ENCODE measurements around the gene CBX4. TPM values are rescaled to one million over a fixed set of nuclear protein-coding genes. Genes with fewer than 3 reads are reported as not detected.

CBX4 gene
- total and polyA plus RNA-seq, 2 of the 13 experiments (the other 11 are each of a cell fraction or from before 2014, with no cell fraction given), result 25.8 to 50.8 TPM

DNA sequence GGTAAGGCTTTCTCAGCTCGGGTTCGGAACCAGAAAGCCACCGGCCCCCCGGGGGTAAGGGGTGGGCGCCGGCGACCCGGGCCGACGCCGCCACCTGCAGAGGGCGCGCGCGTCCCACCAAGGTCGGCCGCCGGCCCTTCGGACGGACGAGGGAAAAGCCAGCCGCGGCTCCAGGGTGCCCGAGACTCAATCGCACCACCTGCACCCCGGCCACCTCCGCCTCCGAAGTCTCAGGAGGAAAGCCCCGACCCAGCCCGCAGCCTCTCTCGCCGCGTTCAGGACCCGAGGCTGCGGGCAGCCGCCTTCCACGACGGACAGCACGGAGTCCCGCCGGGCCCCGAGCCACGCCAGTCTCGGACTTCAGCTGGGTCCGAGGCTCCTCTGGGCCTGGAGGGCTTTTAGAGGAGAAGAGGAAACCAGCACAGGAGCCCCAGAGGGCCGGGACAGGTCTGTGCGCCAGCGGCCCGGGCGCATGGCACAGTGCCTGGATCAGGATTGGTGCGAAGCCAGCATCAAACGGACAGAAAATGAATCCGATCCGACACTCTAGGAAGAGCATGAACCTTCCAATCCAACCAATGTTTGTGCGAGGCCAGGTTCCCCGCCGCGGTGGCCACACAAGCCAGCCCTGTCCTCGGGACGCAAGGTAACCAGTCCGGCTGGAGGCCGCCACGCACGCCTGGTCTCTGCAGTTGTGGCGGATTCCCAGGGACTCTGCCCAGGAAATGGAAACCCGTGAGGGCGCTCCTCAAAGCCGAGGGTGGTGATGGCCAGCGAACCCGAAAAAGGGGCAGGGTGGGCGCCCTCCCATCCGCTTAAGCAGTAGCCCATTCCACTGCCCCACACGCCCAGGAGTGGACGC lies 49.1 kb downstream of the CBX4 start (continued):
- TF ChIP-seq ZNF180 (CRISPR knock-in tag; IDR thresholded peaks at IDR 0.05; ENCODE audit: borderline replicate concordance, low read depth) (no peak), ZMYM3 (CRISPR knock-in tag; IDR thresholded peaks at IDR 0.05) (no peak), ZNF720 (CRISPR knock-in tag; IDR thresholded peaks at IDR 0.05) (no peak), NONO (IDR thresholded peaks at IDR 0.05) (no peak), NONO (CRISPR knock-in tag; conservative IDR thresholded peaks at IDR 0.05) (no peak), HNRNPH1 (optimal IDR thresholded peaks at IDR 0.05; ENCODE audit: low read depth, low read length) (no peak), ZNF510 (CRISPR knock-in tag; IDR thresholded peaks at IDR 0.05; ENCODE audit: low read depth) (no peak), MZF1 (CRISPR knock-in tag; IDR thresholded peaks at IDR 0.05; ENCODE audit: borderline replicate concordance) (no peak), ZNF230 (CRISPR knock-in tag; IDR thresholded peaks at IDR 0.05) (no peak), KDM4B (CRISPR knock-in tag; IDR thresholded peaks at IDR 0.05) (no peak), HINFP (CRISPR knock-in tag; IDR thresholded peaks at IDR 0.05; ENCODE audit: low read depth) (no peak), SMC3 (IDR thresholded peaks at IDR 0.05; ENCODE audit: low read length) (peak; percentile 37; the same call in 1 of the 2 replicates), ZNF362 (CRISPR knock-in tag; IDR thresholded peaks at IDR 0.05; ENCODE audit: borderline replicate concordance) (no peak), ZNF224 (CRISPR knock-in tag; IDR thresholded peaks at IDR 0.05) (no peak), KMT2B (CRISPR knock-in tag; IDR thresholded peaks at IDR 0.05) (no peak), ZHX2 (IDR thresholded peaks at IDR 0.05; ENCODE audit: low read depth) (no peak; the same call in 1 of the 2 replicates), ZHX2 (CRISPR knock-in tag; IDR thresholded peaks at IDR 0.05; ENCODE audit: borderline replicate concordance) (no peak), ZFY (CRISPR knock-in tag; IDR thresholded peaks at IDR 0.05) (peak; percentile 51), ZNF737 (CRISPR knock-in tag; IDR thresholded peaks at IDR 0.05; ENCODE audit: borderline replicate concordance) (0 out of 2 replicates have a peak, but pooled peaks have one; percentile 65)
- TF ChIP-seq, protein P1, sequence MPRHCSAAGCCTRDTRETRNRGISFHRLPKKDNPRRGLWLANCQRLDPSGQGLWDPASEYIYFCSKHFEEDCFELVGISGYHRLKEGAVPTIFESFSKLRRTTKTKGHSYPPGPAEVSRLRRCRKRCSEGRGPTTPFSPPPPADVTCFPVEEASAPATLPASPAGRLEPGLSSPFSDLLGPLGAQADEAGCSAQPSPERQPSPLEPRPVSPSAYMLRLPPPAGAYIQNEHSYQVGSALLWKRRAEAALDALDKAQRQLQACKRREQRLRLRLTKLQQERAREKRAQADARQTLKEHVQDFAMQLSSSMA (CRISPR knock-in tag; IDR thresholded peaks at IDR 0.05), result no peak
